Measurements from ENCODE around the gene CNTNAP1. TPM values are rescaled to one million over a fixed set of nuclear protein-coding genes. Genes with fewer than 3 reads are reported as not detected.
A peak's percentile ranks its signal among the peaks of the same experiment; 100 is the strongest.

Gene CNTNAP1
- total RNA-seq, 1 experiment from 2014 or later, result 11.8 TPM

DNA sequence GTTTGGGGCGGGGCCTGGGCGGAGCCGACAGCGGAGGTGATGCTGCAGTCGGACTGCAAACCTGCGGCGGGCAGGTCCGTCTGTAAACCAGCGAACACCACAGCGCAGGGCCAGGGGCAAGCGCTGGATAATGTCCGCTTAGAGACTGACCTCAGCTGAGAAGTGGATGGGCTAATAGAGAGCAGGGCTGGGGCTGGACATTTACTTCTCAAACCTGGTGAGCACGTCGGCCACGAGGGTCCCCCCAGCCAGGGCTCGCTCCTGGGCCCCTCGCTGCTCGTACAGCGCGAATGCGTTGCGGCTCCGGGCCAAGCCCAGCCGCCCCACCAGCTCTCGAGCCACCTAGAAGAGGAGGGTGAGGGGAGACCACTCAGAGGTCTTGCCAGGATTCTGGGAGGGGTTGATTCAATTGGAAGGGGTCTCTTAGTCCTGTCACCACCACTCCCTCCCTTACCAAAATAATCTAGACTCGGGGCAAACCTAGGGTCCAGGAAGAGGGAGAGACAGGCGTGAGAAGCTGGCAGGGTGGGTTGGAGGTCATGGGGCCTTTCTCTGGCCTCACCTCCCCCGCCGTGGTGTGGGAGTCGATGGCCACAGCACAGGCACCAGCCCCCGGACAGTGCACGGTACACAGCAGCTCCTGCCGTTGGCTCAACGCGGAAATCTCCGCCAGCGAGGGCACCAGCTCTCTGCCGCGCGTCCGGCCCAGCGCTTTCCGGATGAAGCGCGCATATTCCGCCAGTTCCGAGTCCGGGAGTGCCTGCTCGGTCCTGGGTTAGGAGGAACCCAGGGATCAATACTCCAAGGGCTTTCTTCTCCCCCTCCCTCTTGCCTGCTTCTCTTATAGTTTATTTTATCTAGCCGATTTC lies 11.3 kb upstream of the CNTNAP1 start:
- DNase-seq (ENCODE audit: low read depth), result no peak

DNA sequence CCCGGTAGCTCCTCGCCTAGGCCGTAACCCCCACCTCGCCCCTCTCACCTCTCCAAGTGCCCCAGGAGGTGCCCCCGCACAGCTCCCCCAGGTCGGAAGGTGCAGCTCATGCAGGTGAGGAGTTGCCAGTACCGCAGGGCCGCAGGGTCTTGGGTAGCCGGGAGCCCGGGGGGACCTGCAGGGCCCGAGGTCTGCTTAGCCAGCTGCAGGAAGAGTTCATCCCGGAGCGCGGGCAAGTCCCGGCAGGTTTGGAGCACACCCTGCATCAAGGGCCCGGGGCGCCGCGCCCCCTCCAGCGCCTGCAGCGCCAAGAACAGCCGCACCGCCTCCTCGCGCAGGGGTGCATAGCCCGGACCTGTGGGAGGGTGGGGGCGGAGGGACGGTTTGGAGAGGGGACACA lies 10.3 kb upstream of the CNTNAP1 start:
- no peak for DNase-seq (ENCODE audit: low read depth)

DNA sequence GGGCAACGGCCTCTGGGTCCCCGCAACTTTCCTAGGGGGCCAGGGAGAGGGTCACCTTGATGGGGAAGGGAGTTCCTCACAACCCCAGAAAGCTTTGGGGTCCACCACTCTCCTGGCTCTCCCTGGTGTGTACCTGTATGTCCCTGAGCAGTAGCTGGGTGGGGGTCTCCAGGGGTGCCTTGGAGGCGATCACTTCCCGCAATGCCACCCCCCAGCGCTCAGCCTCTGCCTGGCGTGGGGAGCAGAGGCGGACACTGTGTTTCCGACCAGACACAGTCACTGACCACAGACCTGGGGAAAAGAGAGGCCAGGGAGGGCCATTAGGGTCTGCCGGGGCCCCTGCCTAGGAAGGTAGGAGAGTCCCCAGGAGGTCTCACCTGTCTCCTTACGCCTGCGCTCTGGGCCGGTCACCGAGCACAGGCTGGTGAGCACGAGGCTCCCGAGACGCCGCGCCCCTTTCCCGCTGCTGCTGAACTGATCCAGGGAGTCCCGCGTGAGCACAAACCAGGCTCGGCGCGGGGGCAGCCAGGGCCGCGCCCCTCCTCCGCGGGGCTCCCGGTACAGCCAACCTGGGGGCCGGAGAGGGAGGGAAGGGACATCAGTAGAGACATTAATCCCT lies 9.0 kb upstream of the CNTNAP1 start:
- no peak for DNase-seq (ENCODE audit: low read depth)

DNA sequence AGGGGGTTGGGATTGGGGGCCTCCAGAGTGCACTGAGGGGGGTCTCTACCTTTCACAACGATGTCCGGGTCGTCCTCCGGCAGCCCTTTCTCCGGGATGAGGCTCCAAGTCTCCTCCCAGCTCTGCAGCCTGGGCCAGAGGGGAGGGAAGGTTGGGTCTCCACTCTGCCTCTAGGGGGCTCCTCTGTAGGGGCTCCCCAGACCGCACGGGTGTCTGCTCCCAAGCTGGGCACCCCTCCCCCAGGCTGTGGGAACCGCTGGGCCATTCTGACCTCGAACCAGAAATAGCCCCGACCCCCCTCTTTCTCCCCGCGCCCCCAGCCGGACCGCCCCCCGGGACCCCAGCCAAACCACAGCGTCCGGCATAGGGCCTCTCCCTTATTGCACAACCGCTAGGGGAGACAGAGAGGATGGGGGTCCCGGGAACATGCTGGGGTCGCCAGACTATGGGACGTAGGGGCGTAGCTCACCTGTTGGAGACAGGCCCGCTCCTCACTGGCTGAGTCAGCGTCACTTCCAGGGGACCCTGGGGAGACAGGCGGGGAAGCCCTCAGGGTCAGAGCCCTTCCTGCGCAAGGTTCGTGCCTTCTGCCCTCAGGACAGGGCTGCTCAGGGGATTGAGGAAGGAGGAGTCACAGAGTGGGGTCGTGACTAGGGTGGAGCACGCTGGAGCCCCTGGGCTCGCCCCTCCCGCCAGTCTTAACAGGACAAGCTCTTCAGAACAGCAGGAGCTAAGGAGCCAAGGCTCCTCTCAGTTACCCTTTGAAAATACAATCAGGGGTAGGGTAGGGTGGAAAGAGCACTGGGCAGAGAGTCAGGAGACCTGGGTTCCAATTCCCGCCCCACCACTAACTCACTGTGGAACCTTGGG lies 8.2 kb upstream of the CNTNAP1 start:
- no peak for DNase-seq (ENCODE audit: low read depth)

DNA sequence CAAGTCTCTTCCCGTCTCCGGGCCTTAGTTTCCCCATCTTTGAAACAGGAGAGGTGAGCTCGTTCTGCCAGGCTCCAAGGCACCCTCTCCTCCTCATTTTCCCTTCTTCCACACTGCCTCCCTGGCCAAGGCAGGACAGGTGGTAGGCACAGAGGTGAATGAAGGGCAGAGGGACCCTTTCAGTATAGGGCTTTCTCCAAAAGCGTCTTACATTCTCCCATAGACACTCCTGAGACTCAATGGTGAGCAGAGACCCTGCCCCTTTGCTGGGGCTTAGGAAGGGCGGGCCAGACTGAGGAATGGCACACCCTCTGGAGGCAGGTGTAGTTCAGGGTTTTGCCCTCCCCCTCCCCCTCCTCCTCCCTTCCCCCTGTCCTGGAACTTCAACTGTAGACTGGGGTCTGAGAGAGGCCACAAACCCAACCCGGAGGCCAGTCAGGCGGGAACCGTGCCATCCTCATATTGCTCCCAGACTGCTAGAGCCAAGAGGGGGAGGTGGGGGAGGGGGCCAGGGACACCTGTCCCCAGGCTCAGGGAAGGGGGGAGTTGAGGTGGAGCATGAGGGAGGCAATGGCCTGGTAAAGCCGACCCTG lies 7.5 kb upstream of the CNTNAP1 start:
- DNase-seq (ENCODE audit: low read depth), result no peak

DNA sequence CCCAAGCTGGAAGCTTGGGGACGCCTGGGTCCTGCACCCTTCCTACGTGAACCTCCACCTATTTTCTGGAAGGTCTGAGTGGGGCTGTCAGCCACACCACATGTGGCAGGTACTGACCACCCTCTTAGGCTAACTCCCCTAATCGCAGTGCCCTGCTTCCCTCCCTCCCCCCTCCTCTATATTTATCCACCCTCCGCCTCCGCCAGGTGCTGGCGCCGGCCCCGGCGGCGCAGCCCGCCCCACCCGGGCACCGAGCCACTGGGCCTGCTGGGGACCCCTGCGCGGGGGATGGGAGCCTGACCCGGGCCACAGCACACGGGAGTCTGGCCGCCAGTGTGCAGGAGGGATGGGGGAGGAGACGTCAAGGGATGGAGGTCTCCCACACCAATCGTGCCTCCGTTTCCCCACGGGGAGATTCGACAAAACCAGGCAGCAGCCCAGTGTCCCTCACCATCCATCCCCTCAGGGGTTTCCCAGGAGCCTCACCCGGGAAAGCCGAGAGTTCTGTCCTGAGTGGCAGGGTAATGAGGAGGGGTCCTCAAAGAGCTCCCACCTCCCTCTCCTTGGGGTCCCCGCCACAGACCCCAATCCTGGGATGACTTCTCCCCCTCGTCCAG lies 6.9 kb upstream of the CNTNAP1 start:
- no peak for DNase-seq (ENCODE audit: low read depth)

DNA sequence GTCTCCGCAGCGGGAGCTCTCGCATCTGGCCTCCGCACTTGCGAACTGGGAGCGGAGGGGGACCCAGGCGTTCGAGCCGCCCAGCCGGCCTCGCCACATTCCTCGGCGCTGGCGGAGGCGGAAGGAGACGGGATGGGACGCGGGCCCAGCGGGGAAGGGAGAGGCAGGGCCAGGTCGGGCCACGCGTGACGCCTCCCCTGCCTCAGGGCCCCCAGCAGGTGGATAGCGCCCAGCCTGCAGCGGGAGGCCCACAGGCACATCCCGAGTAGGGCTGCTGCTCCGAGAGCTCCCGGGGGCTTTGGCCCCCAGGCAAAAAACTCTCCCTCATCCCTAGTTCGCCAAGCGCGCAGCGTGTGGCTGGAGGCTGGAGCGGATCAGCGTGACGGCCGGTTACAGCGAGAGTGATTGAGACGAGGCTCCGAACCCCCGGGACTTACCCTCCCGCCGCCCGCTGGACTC lies 6.3 kb upstream of the CNTNAP1 start:
- DNase-seq (ENCODE audit: low read depth), result peak; percentile 47

DNA sequence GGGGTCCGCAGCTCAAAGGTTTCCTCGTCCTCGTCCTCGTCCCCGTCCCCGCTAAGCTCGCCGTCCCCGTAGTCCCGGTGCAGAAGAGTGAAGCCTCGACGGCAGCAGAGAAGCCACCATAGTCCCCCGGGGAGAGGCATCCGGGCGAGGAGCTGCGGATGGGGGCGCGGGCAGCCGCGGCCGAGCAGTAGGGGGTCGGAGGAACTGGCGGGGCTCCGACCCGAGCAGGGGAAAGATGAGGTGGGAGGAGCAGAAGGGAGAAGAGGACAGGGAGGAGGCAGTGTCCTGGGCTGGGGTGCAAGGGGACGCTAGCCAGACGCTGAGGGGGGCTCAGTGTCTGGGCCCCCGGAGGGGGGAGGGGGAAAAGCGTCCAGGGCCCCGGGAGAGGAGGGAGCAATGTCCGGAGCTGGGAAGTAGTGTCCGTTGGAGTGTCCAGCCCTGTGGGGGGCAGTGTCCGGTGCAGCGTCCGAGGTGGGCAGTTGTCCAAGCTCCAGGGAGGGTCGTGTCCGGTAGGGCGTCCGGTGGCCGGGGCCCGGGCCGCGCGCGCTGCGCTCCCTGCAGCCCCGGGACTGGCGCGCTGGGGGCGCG lies 5.8 kb upstream of the CNTNAP1 start, which contains the start of gene PLEKHH3:
TSS of gene PLEKHH3 (minus strand) at position 571 of the 588 bp plus-strand sequence. CDS start at position 140, 431 bp downstream.
- DNase-seq (ENCODE audit: low read depth), result no peak

DNA sequence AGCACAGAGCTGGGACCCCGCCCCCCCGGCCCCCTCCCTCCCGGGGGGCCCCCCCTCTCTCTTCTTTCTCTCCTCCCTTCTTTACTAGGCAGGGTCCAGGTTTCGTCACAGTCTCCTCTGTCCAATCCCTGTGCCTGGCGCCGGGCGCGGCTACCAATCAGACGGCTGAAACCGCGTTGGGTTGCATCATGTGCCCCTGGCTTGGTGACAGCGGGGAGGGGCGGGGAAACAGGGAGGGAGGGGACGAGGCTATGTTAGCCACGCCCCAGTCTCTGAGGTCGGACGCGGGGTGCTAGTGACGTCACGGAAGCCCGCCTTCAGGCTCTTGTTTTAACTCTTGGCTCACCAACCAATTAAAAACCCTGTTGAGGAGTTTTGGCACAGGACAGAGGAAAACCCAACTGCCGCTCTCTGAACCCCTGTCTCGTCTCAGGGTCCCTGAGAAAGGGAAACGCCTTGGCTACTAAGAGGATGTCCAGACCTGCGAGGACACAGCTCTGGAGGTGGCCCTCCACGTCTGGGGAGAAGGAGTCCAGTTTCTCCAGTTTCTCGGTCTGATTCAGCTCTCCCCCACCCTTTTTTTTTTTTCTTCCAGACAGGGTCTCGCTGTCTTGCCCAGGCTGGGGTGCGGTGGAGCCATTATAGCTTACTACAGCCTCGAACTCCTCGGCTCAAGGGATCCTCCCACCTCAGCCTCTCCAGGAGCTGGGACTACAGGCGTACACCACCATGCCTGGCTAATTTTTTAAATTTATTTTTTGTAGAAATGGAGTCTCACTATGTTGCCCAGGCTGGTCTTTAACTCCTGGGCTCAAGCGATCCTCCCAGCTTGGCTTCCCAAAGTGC lies 5.1 kb upstream of the CNTNAP1 start:
- peak; percentile 98 for DNase-seq (ENCODE audit: low read depth)

DNA sequence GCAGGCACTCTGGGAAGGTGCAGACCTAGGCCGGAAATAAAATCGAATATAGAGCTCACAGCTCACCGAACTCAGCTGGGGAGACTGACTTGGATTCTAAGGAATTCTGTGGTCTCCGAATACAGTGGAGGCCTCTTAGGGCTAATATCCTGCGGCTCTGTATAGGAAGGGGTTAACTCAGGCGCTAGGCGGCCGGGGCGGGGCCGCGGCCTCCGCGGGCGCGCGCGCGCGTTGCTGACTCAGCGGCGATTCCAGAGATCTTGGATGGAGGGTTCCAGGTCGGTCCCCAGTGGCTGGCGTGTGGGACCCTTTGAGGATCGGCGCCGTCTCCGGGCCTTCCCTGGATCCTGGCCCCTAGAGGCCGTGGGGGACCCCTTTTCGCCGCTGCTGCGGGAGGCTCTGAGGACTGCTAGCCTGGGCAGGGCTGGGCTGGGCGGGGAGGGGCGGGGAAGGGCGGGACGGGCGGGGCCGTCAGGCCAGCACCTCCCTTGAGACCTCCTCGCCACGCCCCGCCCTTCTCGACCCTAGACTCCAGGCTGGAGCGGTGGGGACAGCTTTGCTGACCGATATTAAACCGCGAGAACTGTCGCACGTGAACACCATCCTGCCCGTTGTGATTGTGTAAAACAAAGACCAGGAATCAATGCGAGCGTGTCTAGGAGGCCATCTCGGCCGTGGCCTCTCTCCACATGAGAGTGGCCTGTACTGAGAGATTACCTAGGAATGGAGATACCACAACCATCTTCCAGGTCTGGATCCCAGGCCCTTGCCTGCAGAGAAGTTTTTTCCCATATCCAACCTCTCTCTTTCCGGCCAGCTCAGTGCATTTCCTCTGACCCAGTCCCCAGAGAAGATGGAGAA lies 4.2 kb upstream of the CNTNAP1 start:
- DNase-seq (ENCODE audit: low read depth), result peak; percentile 88

DNA sequence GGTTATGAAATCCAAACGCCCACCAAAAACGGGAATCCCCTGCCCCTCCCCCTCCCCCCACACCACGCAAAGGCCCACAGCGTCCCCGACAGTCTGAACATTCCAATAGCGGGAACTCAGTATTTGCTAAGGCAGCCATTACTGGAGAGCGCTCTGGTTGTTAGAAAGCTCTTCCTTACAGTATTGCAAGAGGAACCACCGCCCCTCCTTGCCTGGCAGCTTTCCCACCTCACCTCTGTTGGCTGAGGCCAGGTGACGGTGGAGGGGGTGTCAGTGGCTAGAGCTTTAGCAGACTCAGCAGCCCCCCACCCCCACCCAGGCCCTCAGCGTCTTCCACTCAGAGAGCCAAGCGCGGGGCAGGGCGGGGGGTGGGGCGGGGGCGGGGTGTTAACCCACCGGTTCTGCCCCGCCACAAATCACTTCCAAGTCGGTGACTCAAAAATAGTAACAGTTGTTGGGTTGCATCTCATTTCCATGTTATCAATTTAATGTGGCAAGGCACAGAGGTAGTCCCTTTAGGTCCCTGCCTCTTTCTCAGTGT lies 3.3 kb upstream of the CNTNAP1 start:
- DNase-seq (ENCODE audit: low read depth), result peak; percentile 16

DNA sequence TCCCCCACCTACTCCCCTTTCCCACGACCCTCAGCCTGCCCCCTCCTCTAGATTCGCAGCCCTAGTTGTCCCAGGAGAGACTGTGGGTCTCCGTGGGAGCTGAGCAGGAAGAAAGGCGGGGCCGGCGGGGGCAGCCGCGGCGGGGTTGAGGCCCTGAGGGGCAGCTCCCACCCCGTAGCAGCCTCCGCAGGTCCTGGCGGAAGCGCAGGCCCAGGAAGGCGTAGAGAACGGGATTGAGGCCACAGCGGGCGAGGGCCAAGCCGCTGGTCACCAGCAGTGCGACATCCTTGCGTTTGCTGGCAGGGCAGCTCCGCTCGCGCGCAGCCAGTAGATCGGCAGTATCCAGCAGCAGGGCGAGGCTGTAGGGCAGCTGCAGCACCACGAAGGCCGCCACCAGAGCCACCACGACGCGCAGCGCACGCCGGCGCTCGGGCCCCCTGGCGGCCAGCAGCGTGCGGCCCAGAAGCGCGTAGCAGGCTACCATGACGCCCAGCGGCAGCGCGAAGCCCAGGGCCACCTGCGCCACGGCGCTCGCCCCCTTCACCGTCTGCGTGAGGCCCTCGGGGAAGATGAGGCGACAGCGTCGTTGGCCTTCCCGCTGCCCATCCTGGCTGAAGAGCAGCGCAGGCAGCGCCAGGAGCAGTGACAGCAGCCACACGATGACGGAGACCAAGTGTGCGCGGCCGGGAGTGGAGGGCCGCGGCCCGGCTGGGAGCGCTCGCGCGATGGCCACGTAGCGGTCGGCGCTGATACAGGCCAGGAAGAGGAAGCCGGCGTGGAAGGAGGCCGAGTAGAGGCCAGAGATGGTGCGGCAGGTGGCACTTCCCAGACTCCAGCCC lies 2.6 kb upstream of the CNTNAP1 start:
- DNase-seq (ENCODE audit: low read depth), result peak; percentile 66

DNA sequence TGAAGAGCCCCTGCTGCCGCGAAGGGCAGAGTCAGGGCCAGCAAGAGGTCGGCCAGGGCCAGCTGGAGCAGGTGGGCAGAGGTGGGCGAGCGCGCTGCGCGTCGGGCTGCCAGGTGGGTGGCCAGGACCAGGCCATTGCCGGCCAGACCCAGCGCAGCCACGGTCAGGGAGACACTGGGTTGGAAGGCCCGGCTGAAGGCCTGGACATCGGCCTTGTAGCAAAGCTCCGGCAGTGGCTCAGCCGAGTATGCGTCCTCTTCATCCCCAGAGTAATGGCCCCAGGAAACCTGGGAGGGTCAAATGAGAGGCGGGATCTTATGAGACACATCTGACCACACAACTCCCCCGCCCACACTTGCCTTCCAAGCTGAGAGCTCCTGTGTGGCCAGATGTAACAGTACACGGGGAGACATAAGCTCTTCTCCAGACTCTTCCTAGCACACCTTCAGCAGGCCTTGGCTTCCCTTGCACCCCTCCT lies 2.0 kb upstream of the CNTNAP1 start:
- DNase-seq (ENCODE audit: low read depth), result peak; percentile 16

DNA sequence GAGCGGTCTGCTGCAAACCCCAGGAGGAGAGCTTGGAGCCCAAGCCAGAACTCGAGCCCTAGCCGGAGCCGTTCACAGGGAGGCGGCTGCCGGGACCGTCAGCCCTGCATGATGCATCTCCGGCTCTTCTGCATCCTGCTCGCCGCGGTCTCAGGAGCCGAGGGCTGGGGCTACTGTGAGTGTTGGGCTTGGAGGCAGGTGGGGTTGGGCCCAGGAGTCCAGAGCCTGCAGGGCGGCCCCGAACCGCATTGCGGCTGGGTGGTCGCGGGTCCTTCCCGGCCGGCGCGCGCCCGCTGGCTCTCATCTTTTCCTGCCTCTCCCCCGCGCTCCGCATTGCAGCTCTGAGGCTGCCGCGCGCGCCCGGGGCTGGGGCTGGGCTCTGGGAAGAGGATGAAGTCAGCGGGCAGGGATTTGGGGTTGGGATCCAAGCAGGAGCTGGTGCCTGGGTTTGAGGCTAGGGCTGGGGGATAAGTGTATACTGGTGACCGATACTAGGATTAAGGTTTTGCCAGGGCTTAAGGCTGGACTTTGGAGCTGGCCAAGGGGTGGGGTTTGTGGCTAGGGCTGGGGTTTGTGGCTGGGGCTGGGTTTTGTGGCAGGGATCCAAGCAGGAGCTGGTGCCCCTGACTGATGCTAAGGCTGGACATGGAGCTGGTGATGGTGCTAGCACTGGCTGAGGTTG lies 532 bp downstream of the CNTNAP1 start:
- peak; percentile 74 for DNase-seq (ENCODE audit: low read depth)

DNA sequence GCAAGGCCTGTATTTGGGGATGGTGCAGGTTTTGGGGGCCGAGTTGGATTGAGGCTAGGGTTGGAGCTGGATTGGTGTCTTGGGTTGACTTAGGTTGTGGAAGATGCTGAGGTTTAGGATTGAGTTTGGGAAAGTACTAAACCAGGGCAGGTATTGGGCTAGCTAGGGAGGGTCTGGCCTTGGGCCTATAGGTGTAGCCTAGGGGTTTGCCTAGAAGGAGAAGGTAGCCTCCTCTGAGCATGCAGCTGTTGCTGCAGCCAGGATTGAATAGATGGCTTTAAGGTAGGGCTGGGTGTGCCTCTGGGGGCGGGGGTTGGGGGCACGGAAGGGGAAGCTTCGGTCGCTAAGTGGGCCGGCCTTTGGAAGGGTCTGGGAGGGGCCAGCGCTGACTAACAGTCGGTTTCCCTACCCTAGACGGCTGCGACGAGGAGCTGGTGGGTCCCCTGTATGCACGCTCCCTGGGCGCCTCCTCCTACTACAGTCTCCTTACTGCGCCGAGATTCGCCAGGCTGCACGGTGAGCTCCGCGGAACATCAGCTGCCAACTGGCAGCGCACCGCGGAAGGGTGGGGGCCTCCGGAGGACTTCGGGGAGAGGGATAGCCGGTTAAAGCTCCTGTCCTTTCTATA lies 1.2 kb downstream of the CNTNAP1 start:
- no peak for DNase-seq (ENCODE audit: low read depth)

DNA sequence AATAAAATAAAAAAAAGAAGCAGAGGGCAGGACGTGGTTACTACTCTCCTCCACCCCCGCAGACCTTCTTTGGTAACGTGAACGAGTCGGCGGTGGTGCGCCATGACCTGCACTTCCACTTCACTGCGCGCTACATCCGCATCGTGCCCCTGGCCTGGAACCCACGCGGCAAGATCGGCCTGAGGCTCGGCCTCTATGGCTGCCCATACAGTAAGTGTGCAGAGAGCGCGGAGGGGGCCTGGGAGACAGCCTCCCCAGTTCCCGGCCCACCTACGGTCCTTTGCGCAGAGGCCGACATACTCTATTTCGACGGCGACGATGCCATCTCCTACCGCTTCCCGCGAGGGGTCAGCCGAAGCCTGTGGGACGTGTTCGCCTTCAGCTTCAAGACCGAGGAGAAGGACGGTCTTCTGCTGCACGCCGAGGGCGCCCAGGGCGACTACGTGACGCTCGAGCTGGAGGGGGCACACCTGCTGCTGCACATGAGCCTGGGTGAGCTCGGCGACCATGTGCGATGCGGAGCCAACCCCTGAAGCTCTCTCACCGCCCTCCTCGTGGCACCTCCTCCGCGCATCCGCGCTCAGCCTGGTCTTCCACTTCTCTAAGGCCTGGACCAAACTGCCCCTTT lies 2.7 kb downstream of the CNTNAP1 start:
- no peak for DNase-seq (ENCODE audit: low read depth)

Data from M059J (cell line).